ENCODE data around the gene FMR1NB.

- TF ChIP-seq POLR2AphosphoS5 (IDR thresholded peaks at IDR 0.05) (no peak), CTCF (IDR thresholded peaks at IDR 0.05; ENCODE audit: poor library complexity, severe bottlenecking) (no peak), EZH2 (IDR thresholded peaks at IDR 0.05; ENCODE audit: borderline replicate concordance, insufficient read depth, low read length, poor library complexity, severe bottlenecking) (no peak), SMC3 (conservative IDR thresholded peaks at IDR 0.05; ENCODE audit: poor library complexity) (no peak), REST (IDR thresholded peaks at IDR 0.05; ENCODE audit: borderline replicate concordance) (no peak)
Measured at GRCh38 chrX:147960722-147961121, 20.4 kb upstream of the FMR1NB start.

Measured in neural cell (in vitro differentiated cells).